GM12864 (cell line): Measurements from ENCODE around the gene NYAP2.

Experiments used
- DNase-seq: peaks from one replicate; pipeline ENCODE4 v3.0.0-alpha.2; 2011; ENCODE audit warnings: low read depth
- H3K4me3 ChIP-seq: 2 replicates; pipeline ENCODE4 v1.5.1; 2011; ENCODE audit warnings: mild to moderate bottlenecking, low read depth, low read length, control low read depth
- CTCF ChIP-seq: IDR thresholded peaks from 2 replicates; pipeline ENCODE4 v1.5.1; 2011; ENCODE audit warnings: low read depth, mild to moderate bottlenecking, moderate library complexity, low read length, control low read depth, inconsistent platforms; ENCODE audit errors: missing control alignments

Gene NYAP2

GRCh38 chr2:225590932-225591331 is 191.4 kb downstream of the NYAP2 start:
- H3K4me3 ChIP-seq = no peak overlapping the region
- no peak for DNase-seq
- TF ChIP-seq CTCF = no peak

DNA sequence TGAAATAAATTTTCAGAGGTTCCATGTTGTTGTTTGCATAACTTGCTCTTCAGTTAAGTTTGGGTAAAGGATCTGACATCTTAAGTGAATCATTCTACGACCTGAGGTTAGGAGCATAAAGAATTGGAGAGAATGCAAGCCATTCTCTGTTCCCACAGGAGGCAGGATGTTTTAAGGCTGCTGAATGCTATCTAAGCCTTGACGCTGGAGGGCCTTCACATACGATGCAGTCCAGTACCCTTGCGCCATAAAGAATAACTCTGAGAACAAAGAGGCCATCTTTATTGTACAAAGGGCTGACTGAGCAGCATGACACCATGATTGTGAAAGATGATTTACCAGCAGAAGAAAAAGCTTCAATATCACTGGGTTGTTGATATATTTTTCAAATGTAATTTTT is 198.4 kb downstream of the NYAP2 start:
- no peak for DNase-seq
- H3K4me3 ChIP-seq = no peak overlapping the region
- TF ChIP-seq CTCF = no peak

- no peak overlapping the region for H3K4me3 ChIP-seq
- no peak for DNase-seq
- no peak for TF ChIP-seq CTCF
These were observed 198.9 kb downstream of the NYAP2 start for GRCh38 chr2:225598426-225598825.

GRCh38 chr2:225598897-225599296 is 199.4 kb downstream of the NYAP2 start:
- TF ChIP-seq CTCF = no peak
- no peak overlapping the region for H3K4me3 ChIP-seq
- no peak for DNase-seq

DNA sequence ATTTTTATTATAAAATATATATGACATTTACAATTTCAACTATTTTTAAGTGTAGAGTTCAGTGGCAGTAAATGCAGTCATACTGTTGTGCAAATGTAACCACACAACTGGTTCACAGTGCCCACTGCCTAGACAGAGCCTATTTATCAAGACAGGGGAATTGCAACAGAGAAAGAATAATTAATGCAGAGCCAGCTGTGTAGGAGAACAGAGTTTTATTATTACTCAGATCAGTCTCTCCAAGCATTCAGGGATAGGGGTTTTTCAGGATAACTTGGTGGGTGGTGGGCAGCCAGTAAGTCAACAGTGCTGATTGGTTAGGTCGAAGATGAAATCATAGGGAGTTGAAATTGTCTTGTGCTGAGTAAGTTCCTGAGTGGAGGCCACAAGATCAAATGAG is 200.3 kb downstream of the NYAP2 start:
- no peak for DNase-seq
- no peak for TF ChIP-seq CTCF
- no peak overlapping the region for H3K4me3 ChIP-seq

- DNase-seq = no peak
- no peak for TF ChIP-seq CTCF
- H3K4me3 ChIP-seq = no peak overlapping the region
These were observed 200.9 kb downstream of the NYAP2 start for GRCh38 chr2:225600444-225600843.

DNA sequence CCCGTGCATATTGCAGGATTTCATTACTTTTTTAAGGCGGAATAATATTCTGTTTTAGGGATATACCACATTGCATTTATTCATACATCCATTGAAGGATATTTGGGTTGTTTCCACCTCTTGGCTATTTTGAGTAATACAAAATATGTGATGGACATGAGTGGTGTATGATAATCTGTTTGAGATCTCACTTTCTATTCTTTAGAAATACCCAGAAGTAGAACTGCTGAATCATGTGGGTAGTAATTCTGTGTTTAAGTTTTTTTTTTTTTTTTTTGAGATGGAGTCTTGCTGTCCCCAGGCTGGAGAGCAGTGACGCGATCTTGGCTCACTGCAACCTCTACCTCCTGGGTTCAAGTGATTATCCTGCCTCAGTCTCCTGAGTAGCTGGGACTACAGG is 201.4 kb downstream of the NYAP2 start:
- H3K4me3 ChIP-seq = no peak overlapping the region
- no peak for DNase-seq
- no peak for TF ChIP-seq CTCF
